IMR-90 (cell line): Measurements from ENCODE around the gene METTL21C. TPM values are rescaled to one million over a fixed set of nuclear protein-coding genes. Genes with fewer than 3 reads are reported as not detected.

Experiments
- ATAC-seq: fragments of 200-7000 bp; cut with Tn5 transposase; 2 replicates; pipeline ENCODE4 v1.9.1; 2020; ENCODE audit warnings: low read depth, mild to moderate bottlenecking, moderate library complexity
- BruUV-seq: library from RNA; stranded (reverse); fragments of 400-500 nt; replicated peaks from 2 replicates; lab custom pipeline; 2021; lab: Mats Ljungman, UMichigan
- CTCF ChIA-PET: fragments of 300-600 bp; formaldehyde crosslinking; extraction: SDS; loops from one replicate; lab custom pipeline; 2021; ENCODE audit warnings: antibody characterized with exemption; lab: Yijun Ruan, JAX
- POLR2A ChIA-PET: fragments of 300-600 bp; sonication (Branson Sonifier 250); formaldehyde crosslinking; loops from one replicate; lab custom pipeline; 2022; ENCODE audit warnings: antibody characterized with exemption; ENCODE audit not compliant: unreplicated experiment; lab: Charles Lee
- DNase-seq: peaks from one replicate; pipeline ENCODE4 v3.0.0; 2013
- H2AFZ ChIP-seq: replicated peaks from 2 replicates; pipeline ENCODE3; 2013; ENCODE audit warnings: low read length, mild to moderate bottlenecking; ENCODE audit not compliant: poor library complexity
- H2AK5ac ChIP-seq: 2 replicates; pipeline ENCODE4 v1.6.1; 2013; ENCODE audit warnings: low read depth, low read length, inconsistent platforms
- H2AK9ac ChIP-seq: replicated peaks from 2 replicates; pipeline ENCODE3; 2013; ENCODE audit warnings: mild to moderate bottlenecking, low read depth, low read length, moderate library complexity; ENCODE audit not compliant: poor library complexity
- H2BK120ac ChIP-seq: 2 replicates; pipeline ENCODE4 v1.6.1; 2013; ENCODE audit warnings: low read depth, low read length, inconsistent platforms
- H2BK15ac ChIP-seq: 3 replicates; pipeline ENCODE4 v1.6.1; 2013; ENCODE audit warnings: low read depth, low read length, inconsistent platforms
- H2BK20ac ChIP-seq: 2 replicates; pipeline ENCODE4 v1.6.1; 2013; ENCODE audit warnings: low read depth, mild to moderate bottlenecking, inconsistent platforms, low read length, moderate library complexity
- H2BK5ac ChIP-seq: 2 replicates; pipeline ENCODE4 v1.6.1; 2013; ENCODE audit warnings: mild to moderate bottlenecking, low read depth, low read length, inconsistent platforms; ENCODE audit not compliant: poor library complexity, severe bottlenecking
- H3K14ac ChIP-seq: replicated peaks from 2 replicates; pipeline ENCODE4 v1.6.1; 2013; ENCODE audit warnings: low read depth, low read length, inconsistent platforms
- H3K18ac ChIP-seq: 2 replicates; pipeline ENCODE4 v1.6.1; 2013; ENCODE audit warnings: low read depth, low read length, control low read depth
- H3K23ac ChIP-seq: 2 replicates; pipeline ENCODE4 v1.6.1; 2013; ENCODE audit warnings: low read depth, low read length, inconsistent platforms
- H3K27ac ChIP-seq: 2 replicates; pipeline ENCODE4 v1.5.1; 2013; ENCODE audit warnings: mild to moderate bottlenecking, control low read depth, low read length; ENCODE audit not compliant: insufficient read depth
- H3K27me3 ChIP-seq: 2 replicates; pipeline ENCODE4 v1.6.1; 2013; ENCODE audit warnings: low read length; ENCODE audit not compliant: control insufficient read depth, insufficient read depth
- H3K36me3 ChIP-seq: 2 replicates; pipeline ENCODE4 v1.6.1; 2013; ENCODE audit warnings: low read length, mixed read lengths; ENCODE audit not compliant: control insufficient read depth, insufficient read depth
- H3K4ac ChIP-seq: 2 replicates; pipeline ENCODE4 v1.6.1; 2013; ENCODE audit warnings: low read depth, low read length, inconsistent platforms
- H3K4me1 ChIP-seq: 2 replicates; pipeline ENCODE4 v1.6.1; 2013; ENCODE audit warnings: low read length, mixed read lengths; ENCODE audit not compliant: control insufficient read depth, insufficient read depth
- H3K4me2 ChIP-seq: 2 replicates; pipeline ENCODE4 v1.6.1; 2013; ENCODE audit warnings: low read depth, mild to moderate bottlenecking, control low read depth, low read length, moderate library complexity
- H3K4me3 ChIP-seq: 2 replicates; pipeline ENCODE4 v1.5.1; 2013; ENCODE audit warnings: low read depth, mild to moderate bottlenecking, control low read depth, low read length, moderate library complexity; ENCODE audit not compliant: insufficient read depth
- H3K56ac ChIP-seq: 2 replicates; pipeline ENCODE4 v1.6.1; 2013; ENCODE audit warnings: low read length, inconsistent platforms; ENCODE audit not compliant: insufficient read depth; ENCODE audit errors: extremely low read depth
- H3K79me1 ChIP-seq, 2 experiments: 2 replicates each; pipeline ENCODE4 v1.6.1; 2013; ENCODE audit warnings: low read length in 2 of 2, inconsistent platforms in 1 of 2, low read depth in 1 of 2
- H3K9ac ChIP-seq: 2 replicates; pipeline ENCODE4 v1.6.1; 2013; ENCODE audit warnings: low read depth, low read length, control low read depth
- H3K9me1 ChIP-seq: 2 replicates; pipeline ENCODE4 v1.6.1; 2013; ENCODE audit warnings: low read length, inconsistent platforms; ENCODE audit not compliant: insufficient read depth
- H3K9me3 ChIP-seq: 2 replicates; pipeline ENCODE4 v1.6.1; 2013; ENCODE audit warnings: low read length; ENCODE audit not compliant: control insufficient read depth, insufficient read depth
- H4K20me1 ChIP-seq: 2 replicates; pipeline ENCODE4 v1.6.1; 2013; ENCODE audit warnings: low read length, inconsistent platforms; ENCODE audit not compliant: insufficient read depth
- H4K5ac ChIP-seq: 2 replicates; pipeline ENCODE4 v1.6.1; 2013; ENCODE audit warnings: mild to moderate bottlenecking, low read depth, low read length, control low read depth
- H4K8ac ChIP-seq, 2 experiments: 2 replicates each; pipeline ENCODE4 v1.6.1; 2013; ENCODE audit warnings: low read depth in 2 of 2, low read length in 2 of 2, control low read depth in 1 of 2, inconsistent platforms in 1 of 2
- H4K91ac ChIP-seq: 2 replicates; pipeline ENCODE4 v1.6.1; 2013; ENCODE audit warnings: low read depth, low read length, inconsistent platforms; ENCODE audit not compliant: insufficient read depth
- BHLHE40 ChIP-seq: fragments of 150-350 bp; IDR thresholded peaks from 2 replicates; pipeline ENCODE4 v1.6.1; 2016; ENCODE audit warnings: mild to moderate bottlenecking, low read depth, low read length
- ELK1 ChIP-seq: fragments of 150-350 bp; IDR thresholded peaks from 2 replicates; pipeline ENCODE4 v1.6.1; 2016; ENCODE audit warnings: low read depth, mild to moderate bottlenecking, low read length, moderate library complexity, borderline replicate concordance
- RAD21 ChIP-seq: IDR thresholded peaks from 2 replicates; pipeline ENCODE4 v1.6.1; 2012; ENCODE audit warnings: low read length, improper control_type of control experiment
- WGBS, 2 experiments: methylation state at CpG; one replicate each; pipeline versions ENCODE4 v1.1.5 to v1.1.7; 2013; ENCODE audit warnings: missing lambda C conversion rate in 2 of 2; ENCODE audit not compliant: insufficient read length in 1 of 2; ENCODE audit errors: extremely low coverage in 2 of 2; 5-methylcytosine and 5-hydroxymethylcytosine counted together
- dilution Hi-C: fragments of 300-500 bp; cut with HindIII; formaldehyde crosslinking; loops from one replicate; pipeline ENCODE4 v1.14.3; 2018; ENCODE audit warnings: low sequenced_read_pairs; ENCODE audit not compliant: unreplicated experiment
- in situ Hi-C: fragments of 300-500 bp; cut with MboI; formaldehyde crosslinking; loops from 3 replicates; pipeline ENCODE4 v1.14.3; 2019; ENCODE audit warnings: low sequenced_read_pairs, inconsistent platforms, mixed read lengths
- intact Hi-C: fragments of 100-400 bp; cut with micrococcal nuclease; formaldehyde crosslinking; loops from 2 replicates; pipeline ENCODE4 v1.10.0; 2022
- polyA plus RNA-seq, 3 experiments: library from polyadenylated mRNA; depleted of rRNA; stranded (reverse); fragments of >200 nt; gene quantifications; 2 replicates each; pipeline ENCODE4 v1.2.3, GENCODE V29; 2012; ENCODE audit warnings: low replicate concordance in 1 of 3
- total RNA-seq: library from RNA; depleted of rRNA; stranded (reverse); fragments of >200 nt; gene quantifications from 2 replicates; pipeline ENCODE4 v1.2.3, GENCODE V29; 2012

The METTL21C gene
- total and polyA plus RNA-seq, 2 of the 4 experiments (the other 2 are of a cell fraction): not detected

- no TSS peak for BruUV-seq
- TF ChIP-seq BHLHE40 (no peak), ELK1 (no peak), RAD21 (no peak)
- H3K27ac ChIP-seq: no peak overlapping the region
- DNase-seq (no peak), ATAC-seq (no peak)
- no peak overlapping the region for H3K4me2 ChIP-seq
- intact Hi-C loops: no loop called here
- H4K20me1 ChIP-seq: no peaks in the 10 kb centered on the region
- H2BK120ac ChIP-seq: no peak overlapping the region
- no peaks in the 10 kb centered on the region for H3K9me1 ChIP-seq
- no peak overlapping the region for H2AK5ac ChIP-seq
- H3K4me1 ChIP-seq: no peaks in the 10 kb centered on the region
- no peak overlapping the region for H2BK5ac ChIP-seq
- no peak overlapping the region for H4K8ac ChIP-seq
- H2AK9ac ChIP-seq: no peak overlapping the region
- no peak overlapping the region for H4K91ac ChIP-seq
- dilution Hi-C loops: no loop called here
- H3K9ac ChIP-seq: no peak overlapping the region
- in situ Hi-C loops: no loop called here
- H3K14ac ChIP-seq: no peak overlapping the region
- no peaks in the 10 kb centered on the region for H3K36me3 ChIP-seq
- no peak overlapping the region for H3K56ac ChIP-seq
- H3K4ac ChIP-seq: no peak overlapping the region
- peaks cover 26% of the 10 kb centered on the region for H3K27me3 ChIP-seq
- H2BK20ac ChIP-seq: no peak overlapping the region
- H2BK15ac ChIP-seq: no peak overlapping the region
- no peak overlapping the region for H4K5ac ChIP-seq
- H3K23ac ChIP-seq: no peak overlapping the region
- H2AFZ ChIP-seq: no peak overlapping the region
- ChIA-PET POLR2A (no interaction called here), CTCF (no interaction called here)
- H3K4me3 ChIP-seq: no peak overlapping the region
- H3K79me1 ChIP-seq: no peaks in the 10 kb centered on the region
- 88 to 100% methylated on average over 1 to 4 of the region's 7 CpGs for WGBS, 2 experiments
- no peaks in the 10 kb centered on the region for H3K9me3 ChIP-seq
- H3K18ac ChIP-seq: no peak overlapping the region
These were observed 7.3 kb downstream of the METTL21C start for GRCh38 chr13:102687520-102687919.
